ENCODE measurements around the gene EPN1.
A peak's percentile ranks its signal among the peaks of the same experiment; 100 is the strongest.

Gene EPN1

GRCh38 chr19:55640043-55640576, 34.9 kb upstream of the EPN1 start:
- TF ChIP-seq EGR1 (IDR thresholded peaks at IDR 0.05) (no peak), TCF12 (IDR thresholded peaks at IDR 0.05; ENCODE audit: low read depth) (no peak; the same call in 1 of the 2 replicates)

- 0 out of 2 replicates have a peak, but pooled peaks have one; percentile 3 for TF ChIP-seq EGR1 (IDR thresholded peaks at IDR 0.05)
- TF ChIP-seq ZBTB7A (IDR thresholded peaks at IDR 0.05; ENCODE audit: low read depth): peak; percentile 83
- TF ChIP-seq MAX (IDR thresholded peaks at IDR 0.05): peak; percentile 44; the same call in 1 of the 2 replicates
- TF ChIP-seq YY1 (IDR thresholded peaks at IDR 0.05; ENCODE audit: low read depth): no peak
- peak; percentile 70 for TF ChIP-seq TAF1 (IDR thresholded peaks at IDR 0.05; ENCODE audit: low read depth)
Measured at GRCh38 chr19:55640577-55641425, 34.2 kb upstream of the EPN1 start, which contains the start of gene ZNF580. ZNF580 (plus strand) TSS chr19:55641002; CDS start chr19:55642509, 1,507 bp downstream.

- TF ChIP-seq MAX (IDR thresholded peaks at IDR 0.05): peak; percentile 45
- no peak for TF ChIP-seq NFIC (IDR thresholded peaks at IDR 0.05)
Measured at GRCh38 chr19:55641426-55642152, 33.4 kb upstream of the EPN1 start.

GRCh38 chr19:55642153-55643002, 32.6 kb upstream of the EPN1 start:
- TF ChIP-seq MAX (IDR thresholded peaks at IDR 0.05) (peak; percentile 82; the same call in 1 of the 2 replicates), EP300 (IDR thresholded peaks at IDR 0.05; ENCODE audit: borderline replicate concordance) (no peak), FOXM1 (IDR thresholded peaks at IDR 0.05; ENCODE audit: borderline replicate concordance, low read depth) (no peak), REST (IDR thresholded peaks at IDR 0.05; ENCODE audit: low read depth) (no peak), NFIC (IDR thresholded peaks at IDR 0.05) (no peak), TAF1 (IDR thresholded peaks at IDR 0.05; ENCODE audit: low read depth) (no peak), TCF12 (IDR thresholded peaks at IDR 0.05; ENCODE audit: low read depth) (no peak), CREB1 (IDR thresholded peaks at IDR 0.05; ENCODE audit: low read depth) (no peak), YY1 (IDR thresholded peaks at IDR 0.05; ENCODE audit: low read depth) (no peak), RAD21 (IDR thresholded peaks at IDR 0.05; ENCODE audit: low read depth) (no peak), CEBPB (IDR thresholded peaks at IDR 0.05) (no peak), ZBTB7A (IDR thresholded peaks at IDR 0.05; ENCODE audit: low read depth) (peak; percentile 72), USF1 (IDR thresholded peaks at IDR 0.05) (no peak), EGR1 (IDR thresholded peaks at IDR 0.05) (no peak)

GRCh38 chr19:55643003-55643886, 31.8 kb upstream of the EPN1 start, which contains the start of gene ZNF581:
ZNF581 (plus strand) TSS chr19:55643649; CDS start chr19:55644572, 923 bp downstream.
- TF ChIP-seq NFIC (IDR thresholded peaks at IDR 0.05): peak; percentile 37
- no peak; the same call in 1 of the 2 replicates for TF ChIP-seq TEAD4 (IDR thresholded peaks at IDR 0.05)
- no peak for TF ChIP-seq RAD21 (IDR thresholded peaks at IDR 0.05; ENCODE audit: low read depth)
- 0 out of 2 replicates have a peak, but pooled peaks have one; percentile 23 for TF ChIP-seq CREB1 (IDR thresholded peaks at IDR 0.05; ENCODE audit: low read depth)
- peak; percentile 76 for TF ChIP-seq MAX (IDR thresholded peaks at IDR 0.05)
- TF ChIP-seq REST (IDR thresholded peaks at IDR 0.05; ENCODE audit: low read depth): no peak
- TF ChIP-seq EGR1 (IDR thresholded peaks at IDR 0.05): peak; percentile 56; the same call in 1 of the 2 replicates
- TF ChIP-seq FOXM1 (IDR thresholded peaks at IDR 0.05; ENCODE audit: borderline replicate concordance, low read depth): no peak
- peak; percentile 64; the same call in 1 of the 2 replicates for TF ChIP-seq YY1 (IDR thresholded peaks at IDR 0.05; ENCODE audit: low read depth)
- peak; percentile 84 for TF ChIP-seq ZBTB7A (IDR thresholded peaks at IDR 0.05; ENCODE audit: low read depth)
- peak; percentile 56; the same call in 1 of the 2 replicates for TF ChIP-seq CEBPB (IDR thresholded peaks at IDR 0.05)
- peak; percentile 38 for TF ChIP-seq USF1 (IDR thresholded peaks at IDR 0.05)
- TF ChIP-seq TCF12 (IDR thresholded peaks at IDR 0.05; ENCODE audit: low read depth): peak; percentile 74
- no peak; the same call in 1 of the 2 replicates for TF ChIP-seq EP300 (IDR thresholded peaks at IDR 0.05; ENCODE audit: borderline replicate concordance)
- peak; percentile 94 for TF ChIP-seq TAF1 (IDR thresholded peaks at IDR 0.05; ENCODE audit: low read depth)

All from Ishikawa (cell line).